Activated naive CD8-positive, alpha-beta T cell treated with anti-CD3 and anti-CD28 coated beads for 36 hours (primary cell): ENCODE measurements around the gene NASP. TPM values are rescaled to one million over a fixed set of nuclear protein-coding genes. Genes with fewer than 3 reads are reported as not detected.

ENCODE experiments used
- DNase-seq: peaks from one replicate; pipeline ENCODE4 v3.0.0; 2021
- H3K27ac Mint-ChIP-seq: one replicate; pipeline ENCODE4 v1.8.0; 2022; ENCODE audit warnings: mild to moderate bottlenecking, moderate library complexity, mixed read lengths
- H3K27me3 Mint-ChIP-seq: one replicate; pipeline ENCODE4 v1.8.0; 2022; ENCODE audit warnings: mild to moderate bottlenecking, mixed read lengths
- H3K36me3 Mint-ChIP-seq: one replicate; pipeline ENCODE4 v1.8.0; 2021; ENCODE audit warnings: mild to moderate bottlenecking, mixed read lengths
- H3K4me1 Mint-ChIP-seq: one replicate; pipeline ENCODE4 v1.8.0; 2021; ENCODE audit warnings: mixed read lengths
- H3K4me3 Mint-ChIP-seq: one replicate; pipeline ENCODE4 v1.8.0; 2022; ENCODE audit warnings: mild to moderate bottlenecking, moderate library complexity, mixed read lengths
- H3K9me3 Mint-ChIP-seq: one replicate; pipeline ENCODE4 v1.8.0; 2022; ENCODE audit warnings: mixed read lengths
- total RNA-seq, 2 experiments: library from RNA; stranded (reverse); gene quantifications; one replicate each; pipeline ENCODE4 v1.2.3, GENCODE V29; 2021

Gene NASP
- total RNA-seq, 2 experiments from 2014 or later: 274 to 278 TPM

DNA sequence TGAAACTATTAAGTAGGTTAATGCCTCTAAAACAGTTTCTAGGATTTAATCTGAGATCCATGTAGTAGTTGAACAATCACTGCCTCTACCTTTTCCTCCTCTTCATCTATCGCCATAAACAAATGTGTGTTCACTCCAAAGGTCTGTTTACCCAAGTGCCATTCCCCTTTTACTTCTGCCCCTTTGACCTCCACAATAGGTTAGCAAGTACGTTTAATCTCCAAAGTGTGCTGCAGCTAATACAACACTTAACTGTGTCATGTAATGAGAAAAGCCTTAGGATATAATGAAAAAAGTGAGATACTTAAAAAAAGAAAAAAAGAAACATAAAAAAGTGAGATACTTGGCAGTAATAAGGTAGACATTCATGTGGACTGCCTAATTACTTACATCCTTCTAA lies 74.3 kb downstream of the NASP start:
- peaks cover 10% of the 10 kb centered on the region for H3K36me3 Mint-ChIP-seq
- H3K27ac Mint-ChIP-seq: no peak overlapping the region

DNA sequence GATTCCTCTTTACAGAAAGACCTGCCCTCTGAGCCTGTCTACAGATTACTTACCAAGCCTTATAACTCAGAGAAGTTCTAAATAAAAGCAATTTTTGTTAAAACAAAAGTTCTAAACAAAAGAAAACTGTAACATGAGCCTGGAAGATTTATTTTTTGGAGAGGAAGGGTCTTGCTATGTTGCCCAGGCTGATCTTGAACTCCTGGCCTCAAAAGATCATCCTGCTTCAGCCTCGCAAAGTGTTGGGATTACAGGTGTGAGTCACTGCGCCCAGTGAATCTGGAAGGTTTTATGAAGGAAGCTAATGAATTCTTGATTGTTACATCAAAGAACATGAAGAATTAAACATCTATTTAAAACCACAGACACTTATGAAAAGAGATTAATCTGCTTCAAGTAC lies 75.4 kb downstream of the NASP start:
- H3K27ac Mint-ChIP-seq: no peak overlapping the region
- no peak overlapping the region for H3K4me3 Mint-ChIP-seq
- no peaks in the 10 kb centered on the region for H3K9me3 Mint-ChIP-seq
- DNase-seq: no peak
- H3K36me3 Mint-ChIP-seq: peaks cover 11% of the 10 kb centered on the region
- peaks cover 11% of the 10 kb centered on the region for H3K4me1 Mint-ChIP-seq
- no peaks in the 10 kb centered on the region for H3K27me3 Mint-ChIP-seq

More for the DNA sequence above, 74.3 kb downstream of the NASP start:
- Mint-ChIP-seq H3K9me3 (no peaks in the 10 kb centered on the region), H3K27me3 (no peaks in the 10 kb centered on the region), H3K4me3 (no peak overlapping the region), H3K4me1 (peaks cover 9% of the 10 kb centered on the region)
- DNase-seq: no peak

GRCh38 chr1:45660336-45660735 lies 76.5 kb downstream of the NASP start:
- Mint-ChIP-seq H3K9me3 (no peaks in the 10 kb centered on the region), H3K36me3 (peaks cover 17% of the 10 kb centered on the region), H3K4me1 (peaks cover 11% of the 10 kb centered on the region), H3K4me3 (no peak overlapping the region), H3K27me3 (no peaks in the 10 kb centered on the region), H3K27ac (no peak overlapping the region)
- DNase-seq: no peak

DNA sequence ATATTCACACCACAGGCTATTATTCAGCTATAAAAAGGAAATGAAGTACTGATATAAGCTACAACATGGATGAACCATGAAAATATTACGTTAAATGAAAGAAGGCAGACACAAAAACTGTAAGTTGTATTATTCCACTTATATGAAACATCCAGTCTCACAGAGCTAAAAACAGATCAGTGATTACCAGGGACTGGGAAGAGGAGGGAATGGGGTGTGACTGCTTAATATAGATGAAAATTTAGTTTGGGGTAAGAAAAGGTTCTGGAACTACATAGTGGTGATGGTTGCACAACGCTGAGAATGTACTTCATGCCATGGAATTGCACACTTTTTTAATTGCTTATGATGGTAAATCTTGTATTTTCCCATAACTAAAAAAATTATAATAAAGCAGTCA lies 83.0 kb downstream of the NASP start:
- H3K36me3 Mint-ChIP-seq: peaks cover 21% of the 10 kb centered on the region

DNA sequence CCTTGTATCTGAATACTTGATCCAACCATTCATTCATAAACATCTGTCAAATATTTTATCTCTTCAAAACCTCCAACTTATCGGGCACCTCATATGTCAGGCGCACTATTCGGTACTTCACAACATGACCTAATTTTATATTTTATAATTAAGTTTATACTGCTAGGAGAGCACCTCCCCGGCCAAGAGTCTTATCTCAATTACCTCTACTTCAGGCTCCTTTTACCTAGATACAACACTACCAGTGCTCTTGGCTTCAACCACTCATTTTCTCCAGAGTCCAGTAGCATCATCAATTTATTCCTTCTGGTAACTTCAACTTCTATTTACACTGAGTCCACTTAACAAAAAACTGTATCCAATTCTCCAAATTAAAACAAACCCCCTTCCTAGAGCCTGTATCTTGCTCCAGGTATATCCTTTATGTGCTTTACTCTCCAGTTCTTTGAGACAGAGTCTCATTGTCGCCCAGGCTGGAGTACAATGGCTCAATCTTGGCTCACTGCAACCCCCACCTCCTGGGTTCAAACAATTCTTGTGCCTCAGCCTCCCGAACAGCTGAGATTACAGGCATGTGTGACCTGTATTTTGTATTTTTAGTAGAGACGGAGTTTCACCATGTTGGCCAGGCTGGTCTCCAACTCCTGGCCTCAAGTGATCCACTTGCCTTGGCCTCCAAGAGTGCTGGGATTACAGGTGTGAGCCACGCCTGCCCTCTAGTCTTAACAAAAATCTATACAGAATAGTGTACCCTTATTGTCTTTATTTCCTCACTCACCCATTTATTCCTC lies 83.7 kb downstream of the NASP start:
- no peak for DNase-seq
- H3K4me1 Mint-ChIP-seq: peaks cover 40% of the 10 kb centered on the region
- no peak overlapping the region for H3K4me3 Mint-ChIP-seq
- H3K9me3 Mint-ChIP-seq: no peaks in the 10 kb centered on the region
- no peak overlapping the region for H3K27ac Mint-ChIP-seq
- no peaks in the 10 kb centered on the region for H3K27me3 Mint-ChIP-seq
- peaks cover 22% of the 10 kb centered on the region for H3K36me3 Mint-ChIP-seq

More for the DNA sequence above, 83.0 kb downstream of the NASP start:
- no peak for DNase-seq
- Mint-ChIP-seq H3K27me3 (no peaks in the 10 kb centered on the region), H3K4me1 (peaks cover 41% of the 10 kb centered on the region), H3K27ac (no peak overlapping the region), H3K9me3 (no peaks in the 10 kb centered on the region), H3K4me3 (no peak overlapping the region)

Other genes starting within 250 kb of the NASP start
- gene TOE1, start 243.9 kb upstream of the NASP start, total RNA-seq: 10 to 100 TPM; 54.8 to 54.9 TPM
- 10 to 100 TPM; 54.4 to 57.9 TPM for gene MUTYH, start 243.6 kb upstream of the NASP start, total RNA-seq
- 1 to 10 TPM; 2.4 to 2.9 TPM for gene TESK2, start 92.9 kb upstream of the NASP start, total RNA-seq
- 1 to 10 TPM; 5.2 to 5.5 TPM for gene CCDC163, start 84.0 kb upstream of the NASP start, total RNA-seq
- 10 to 100 TPM; 10.3 to 10.5 TPM for gene MMACHC, start 83.7 kb upstream of the NASP start, total RNA-seq
- gene PRDX1, start 62.2 kb upstream of the NASP start, total RNA-seq: 100 to 1,000 TPM; 746 to 755 TPM
- 100 to 1,000 TPM; 181 to 203 TPM for gene AKR1A1, start 33.2 kb upstream of the NASP start, total RNA-seq
- 1 to 10 TPM; 1.1 to 1.2 TPM for gene CCDC17, start 40.0 kb downstream of the NASP start, total RNA-seq
- gene GPBP1L1, start 102.5 kb downstream of the NASP start, total RNA-seq: 10 to 100 TPM; 82.4 to 90.5 TPM
- gene TMEM69, start 104.1 kb downstream of the NASP start, total RNA-seq: 10 to 100 TPM; 43.0 to 45.2 TPM
- gene IPP, start 166.6 kb downstream of the NASP start, total RNA-seq: 10 to 100 TPM; 12.7 to 16.7 TPM
- gene MAST2, start 219.6 kb downstream of the NASP start, total RNA-seq: 10 to 100 TPM; 19.0 to 22.5 TPM